LNCAP (cell line): ENCODE results near the gene EDA.
A peak's percentile ranks its signal among the peaks of the same experiment; 100 is the strongest.

Experiments used
- CTCF ChIP-seq: fragments of 450-650 bp; IDR thresholded peaks from 2 replicates; pipeline ENCODE4 v1.5.1; 2017; ENCODE audit warnings: mild to moderate bottlenecking

The EDA gene

GRCh38 chrX:69613946-69614345 lies 2.0 kb upstream of the EDA start:
- no peak for TF ChIP-seq CTCF

GRCh38 chrX:69614886-69615285 lies 1.0 kb upstream of the EDA start:
- TF ChIP-seq CTCF: no peak

GRCh38 chrX:69615342-69615741 lies 571 bp upstream of the EDA start:
- no peak for TF ChIP-seq CTCF

GRCh38 chrX:69616457-69617203 lies 717 bp downstream of the EDA start:
- no peak for TF ChIP-seq CTCF

GRCh38 chrX:69618803-69619202 lies 2.9 kb downstream of the EDA start:
- TF ChIP-seq CTCF: peak; percentile 59

- no peak for TF ChIP-seq CTCF
These were observed 10.2 kb downstream of the EDA start for GRCh38 chrX:69626129-69626528.

GRCh38 chrX:69627744-69628143 lies 11.8 kb downstream of the EDA start:
- TF ChIP-seq CTCF: no peak

GRCh38 chrX:69630147-69630546 lies 14.2 kb downstream of the EDA start:
- no peak for TF ChIP-seq CTCF
